ENCODE data around the gene ACOT7. TPM values are rescaled to one million over a fixed set of nuclear protein-coding genes. Genes with fewer than 3 reads are reported as not detected.
"Not testable (repeated sequence)": the region's sequence is repeated elsewhere in the genome, so short reads cannot be mapped to it uniquely, and the experiment has no call there.

The ACOT7 gene
- total RNA-seq, 1 experiment from 2014 or later, result 165 TPM

DNA sequence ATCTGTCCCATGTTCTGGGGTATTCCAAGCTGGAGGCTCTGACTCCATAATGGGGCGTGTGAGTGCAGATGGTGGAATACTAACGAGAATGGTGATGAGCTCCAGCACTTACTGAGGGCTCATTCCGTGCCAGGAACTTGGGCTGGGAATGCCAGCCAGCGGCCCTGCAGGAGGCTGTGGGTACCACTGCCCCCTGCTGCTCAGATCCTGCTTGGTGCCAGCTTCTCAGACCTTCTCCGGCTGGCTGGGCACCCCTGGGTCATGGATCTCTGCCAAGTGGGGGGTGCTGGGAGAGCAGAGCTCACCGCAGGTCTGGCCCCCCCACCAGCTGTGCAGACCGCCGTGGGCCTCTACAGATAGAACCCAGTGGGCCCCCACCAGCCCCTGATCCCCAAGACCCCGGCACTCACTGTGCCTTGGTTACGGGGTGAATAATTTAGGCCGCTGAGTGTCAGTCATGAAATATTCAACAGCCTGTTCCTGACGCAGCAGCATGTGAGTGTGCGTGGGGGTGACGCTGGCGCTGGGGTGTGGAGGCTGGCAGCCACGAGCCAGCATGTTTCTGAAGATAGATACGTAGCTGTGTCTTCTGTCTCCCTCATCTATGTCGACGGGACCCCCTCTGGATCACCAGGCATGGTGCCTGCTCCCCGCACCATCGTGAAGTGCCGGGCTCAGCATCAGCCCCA, 43.6 kb upstream of the ACOT7 start:
- H3K36me3 ChIP-seq (ENCODE audit: low read depth, low read length); H3K4me3 ChIP-seq (ENCODE audit: low read length); H3K79me2 ChIP-seq (ENCODE audit: low read length); H3K4me1 ChIP-seq (ENCODE audit: insufficient read depth, low read length); H3K9ac ChIP-seq (ENCODE audit: low read length); H4K20me1 ChIP-seq (ENCODE audit: low read length); H3K9me2 ChIP-seq (replicated peaks; ENCODE audit: low read length); H3K9me3 ChIP-seq (ENCODE audit: low read length); H3K4me2 ChIP-seq (ENCODE audit: low read length); H3K27ac ChIP-seq (ENCODE audit: low read length); H2AFZ ChIP-seq (ENCODE audit: low read length); H3F3A ChIP-seq (ENCODE audit: low read length, unreplicated experiment); intact Hi-C loops (cut with micrococcal nuclease); BruUV-seq (replicated peaks); H3K27me3 ChIP-seq (ENCODE audit: low read length): not testable (repeated sequence)
- ChIA-PET CTCF (interaction anchor here (0.6 to 2.9 kb wide), 14 partner anchors 14 to 232 kb away, joined by 3 to 29 read pairs (median 6); partner anchors contain the start of genes ACOT7 and HES2), POLR2A (ENCODE audit: unreplicated experiment) (interaction anchor here (0.6 kb wide), 1 partner anchor 11 kb away, joined by 4 read pairs; no protein-coding TSS in a partner anchor)
- peak; percentile 26 for ATAC-seq
- peak; percentile 74 for DNase-seq
- TF ChIP-seq, protein P1, sequence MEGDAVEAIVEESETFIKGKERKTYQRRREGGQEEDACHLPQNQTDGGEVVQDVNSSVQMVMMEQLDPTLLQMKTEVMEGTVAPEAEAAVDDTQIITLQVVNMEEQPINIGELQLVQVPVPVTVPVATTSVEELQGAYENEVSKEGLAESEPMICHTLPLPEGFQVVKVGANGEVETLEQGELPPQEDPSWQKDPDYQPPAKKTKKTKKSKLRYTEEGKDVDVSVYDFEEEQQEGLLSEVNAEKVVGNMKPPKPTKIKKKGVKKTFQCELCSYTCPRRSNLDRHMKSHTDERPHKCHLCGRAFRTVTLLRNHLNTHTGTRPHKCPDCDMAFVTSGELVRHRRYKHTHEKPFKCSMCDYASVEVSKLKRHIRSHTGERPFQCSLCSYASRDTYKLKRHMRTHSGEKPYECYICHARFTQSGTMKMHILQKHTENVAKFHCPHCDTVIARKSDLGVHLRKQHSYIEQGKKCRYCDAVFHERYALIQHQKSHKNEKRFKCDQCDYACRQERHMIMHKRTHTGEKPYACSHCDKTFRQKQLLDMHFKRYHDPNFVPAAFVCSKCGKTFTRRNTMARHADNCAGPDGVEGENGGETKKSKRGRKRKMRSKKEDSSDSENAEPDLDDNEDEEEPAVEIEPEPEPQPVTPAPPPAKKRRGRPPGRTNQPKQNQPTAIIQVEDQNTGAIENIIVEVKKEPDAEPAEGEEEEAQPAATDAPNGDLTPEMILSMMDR (conservative IDR thresholded peaks at IDR 0.05; ENCODE audit: low read depth, low read length), result peak; percentile 63

DNA sequence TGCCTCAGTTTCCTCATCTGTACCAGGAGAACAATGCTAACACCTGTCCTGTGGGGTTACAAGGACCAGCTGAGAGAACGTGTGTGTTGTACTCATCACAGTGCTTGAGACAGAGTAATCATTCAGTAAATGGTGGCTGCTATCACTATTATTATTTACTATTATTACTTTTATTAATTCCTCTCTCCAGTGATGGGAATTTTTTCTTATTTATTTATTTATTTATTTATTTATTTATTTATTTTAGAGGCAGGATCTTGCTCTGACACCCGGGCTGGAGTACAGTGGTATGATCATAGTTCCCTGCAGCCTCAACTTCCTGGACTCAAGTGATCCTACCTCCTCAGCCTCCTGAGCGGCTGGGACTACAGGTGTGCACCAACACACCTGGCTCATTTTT, 42.7 kb upstream of the ACOT7 start:
- H3K27ac ChIP-seq (ENCODE audit: low read length); H3K9me2 ChIP-seq (replicated peaks; ENCODE audit: low read length); POLR2A ChIA-PET (ENCODE audit: unreplicated experiment); BruUV-seq (replicated peaks); H3K4me3 ChIP-seq (ENCODE audit: low read length); H2AFZ ChIP-seq (ENCODE audit: low read length); DNase-seq; H3K27me3 ChIP-seq (ENCODE audit: low read length); H3K9me3 ChIP-seq (ENCODE audit: low read length); H3K9ac ChIP-seq (ENCODE audit: low read length); H3K4me1 ChIP-seq (ENCODE audit: insufficient read depth, low read length); H3K79me2 ChIP-seq (ENCODE audit: low read length); intact Hi-C loops (cut with micrococcal nuclease); H3F3A ChIP-seq (ENCODE audit: low read length, unreplicated experiment); H3K36me3 ChIP-seq (ENCODE audit: low read depth, low read length); ATAC-seq; H4K20me1 ChIP-seq (ENCODE audit: low read length); H3K4me2 ChIP-seq (ENCODE audit: low read length): not testable (repeated sequence)
- CTCF ChIA-PET, result interaction anchor here (0.6 to 1.0 kb wide), 2 partner anchors 26 to 190 kb away, joined by 3 read pairs; no protein-coding TSS in a partner anchor

DNA sequence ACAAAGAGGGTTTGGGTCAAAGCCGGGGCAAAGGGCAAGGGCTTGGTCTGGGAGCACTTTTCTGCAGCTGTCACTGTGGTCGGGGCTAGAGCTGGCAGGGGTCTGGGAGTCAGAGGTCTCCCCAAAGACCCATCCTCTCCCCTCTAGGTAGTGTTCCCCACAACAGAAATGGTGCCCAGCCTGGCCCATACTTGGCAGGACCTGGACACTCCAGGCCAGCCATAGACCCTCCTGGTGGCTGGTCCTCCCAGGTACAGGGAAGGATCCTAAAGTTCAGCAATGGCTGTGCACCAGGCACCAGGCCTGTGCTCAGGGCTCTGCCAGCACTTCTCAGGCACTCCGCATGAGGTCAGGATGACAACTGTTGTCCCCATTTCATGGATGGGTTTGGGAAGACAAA, 42.0 kb upstream of the ACOT7 start:
- POLR2A ChIA-PET (ENCODE audit: unreplicated experiment), result interaction anchor here (0.6 kb wide), 1 partner anchor 26 kb away, joined by 3 read pairs; no protein-coding TSS in a partner anchor
- no peaks in the 10 kb centered on the region for H4K20me1 ChIP-seq (ENCODE audit: low read length)

More for the DNA sequence above, 42.0 kb upstream of the ACOT7 start:
- Histone ChIP-seq H3K9ac (ENCODE audit: low read length) (no peak overlapping the region), H2AFZ (ENCODE audit: low read length) (no peak overlapping the region), H3K4me2 (ENCODE audit: low read length) (no peak overlapping the region), H3K9me3 (ENCODE audit: low read length) (no peaks in the 10 kb centered on the region), H3K79me2 (ENCODE audit: low read length) (no peaks in the 10 kb centered on the region), H3K4me1 (ENCODE audit: insufficient read depth, low read length) (peaks cover 9% of the 10 kb centered on the region; the same call in 1 of the 2 replicates), H3K27me3 (ENCODE audit: low read length) (no peaks in the 10 kb centered on the region), H3K27ac (ENCODE audit: low read length) (no peak overlapping the region), H3K36me3 (ENCODE audit: low read depth, low read length) (no peaks in the 10 kb centered on the region), H3F3A (ENCODE audit: low read length, unreplicated experiment) (no peaks in the 10 kb centered on the region), H3K4me3 (ENCODE audit: low read length) (no peak overlapping the region), H3K9me2 (replicated peaks; ENCODE audit: low read length) (no peaks in the 10 kb centered on the region)
- no peak for ATAC-seq
- BruUV-seq (replicated peaks), result no TSS peak
- CTCF ChIA-PET, result no interaction called here
- TF ChIP-seq EZH2phosphoT487 (IDR thresholded peaks at IDR 0.05; ENCODE audit: borderline replicate concordance, low read length) (no peak), EZH2 (IDR thresholded peaks at IDR 0.05; ENCODE audit: low read length, unreplicated experiment) (no peak)
- TF ChIP-seq, protein P1 (conservative IDR thresholded peaks at IDR 0.05; ENCODE audit: low read depth, low read length), result no peak
- DNase-seq, result no peak
- intact Hi-C loops (cut with micrococcal nuclease), result no loop called here

Data from PC-3 (cell line).